GM20000 (cell line): ENCODE measurements around the gene GLCCI1.
A peak's percentile ranks its signal among the peaks of the same experiment; 100 is the strongest.

Source experiments
- DNase-seq: peaks from one replicate; pipeline ENCODE4 v3.0.0; 2012; ENCODE audit warnings: low spot score
- CTCF ChIP-seq: IDR thresholded peaks from 2 replicates; pipeline ENCODE4 v1.5.1; 2012; ENCODE audit warnings: mild to moderate bottlenecking, control low read depth; ENCODE audit errors: extremely low read depth, missing control alignments

GLCCI1 gene

GRCh38 chr7:8113184-8113583 lies 144.6 kb downstream of the GLCCI1 start:
- no peak for TF ChIP-seq CTCF
- DNase-seq, result no peak

- peak; percentile 55 for DNase-seq
- TF ChIP-seq CTCF, result no peak
Measured at GRCh38 chr7:8114175-8114574, 145.6 kb downstream of the GLCCI1 start.

GRCh38 chr7:8115547-8116402 lies 147.2 kb downstream of the GLCCI1 start:
- DNase-seq, result peak; percentile 66

GRCh38 chr7:8117195-8117594 lies 148.6 kb downstream of the GLCCI1 start:
- no peak for TF ChIP-seq CTCF
- DNase-seq, result no peak

More at GRCh38 chr7:8115547-8116402, 147.2 kb downstream of the GLCCI1 start:
- no peak for TF ChIP-seq CTCF

- no peak for DNase-seq
- no peak for TF ChIP-seq CTCF
Measured at GRCh38 chr7:8119262-8119661, 150.7 kb downstream of the GLCCI1 start.

GRCh38 chr7:8120390-8121058 lies 151.9 kb downstream of the GLCCI1 start:
- no peak for TF ChIP-seq CTCF
- no peak for DNase-seq

GRCh38 chr7:8121243-8121642 lies 152.6 kb downstream of the GLCCI1 start:
- DNase-seq, result no peak
- TF ChIP-seq CTCF, result no peak
